Measurements from ENCODE around the gene NFATC1.

- no peak for TF ChIP-seq POLR2AphosphoS5 (IDR thresholded peaks at IDR 0.05; ENCODE audit: low read depth, low read length)
- TF ChIP-seq REST (IDR thresholded peaks at IDR 0.05; ENCODE audit: insufficient read depth in 1 of 2, low read depth in 2 of 2, low read length in 2 of 2): 0 out of 4 replicates have a peak, but pooled peaks of 1 of the 2 experiments have one; percentile 37
- TF ChIP-seq TAF1 (IDR thresholded peaks at IDR 0.05; ENCODE audit: borderline replicate concordance, insufficient read depth, low read length): peak; percentile 24; the same call in 1 of the 2 replicates
- 0 out of 2 replicates have a peak, but pooled peaks have one; percentile 34 for TF ChIP-seq SIN3A (IDR thresholded peaks at IDR 0.05; ENCODE audit: borderline replicate concordance, insufficient read depth, low read length)
- no peak for TF ChIP-seq FOXP2 (optimal IDR thresholded peaks at IDR 0.05; ENCODE audit: borderline replicate concordance, extremely low read depth, extremely low read length, insufficient read depth)
These were observed 101.4 kb downstream of the NFATC1 start for GRCh38 chr18:79496978-79497637.
